Measurements from ENCODE around the gene PYGL. TPM values are rescaled to one million over a fixed set of nuclear protein-coding genes. Genes with fewer than 3 reads are reported as not detected.
A peak's percentile ranks its signal among the peaks of the same experiment; 100 is the strongest.
"Not testable (repeated sequence)": the region's sequence is repeated elsewhere in the genome, so short reads cannot be mapped to it uniquely, and the experiment has no call there.

The PYGL gene
- total and polyA plus RNA-seq, 3 experiments from 2014 or later: 0.44 to 0.81 TPM; not detected in 1

- H3K27ac Mint-ChIP-seq: peak overlapping the region in 1 of 8 donors; percentile 43
- H3K27me3 Mint-ChIP-seq: peaks cover 5 to 8% of the 10 kb centered on the region in 2 donors
- no peaks in the 10 kb centered on the region for H3K9me3 Mint-ChIP-seq
- no peaks in the 10 kb centered on the region for H3K36me3 Mint-ChIP-seq
- H3K27me3 ChIP-seq (ENCODE audit: insufficient read depth, low read length, poor library complexity, severe bottlenecking): no peaks in the 10 kb centered on the region
- no peak for DNase-seq
- H3K4me1 Mint-ChIP-seq: no peaks in the 10 kb centered on the region
- H3K4me3 ChIP-seq (ENCODE audit: low read length): no peak overlapping the region
- no peak overlapping the region for H3K27ac ChIP-seq (ENCODE audit: low read depth, low read length)
- H3K9me3 ChIP-seq (ENCODE audit: low read length): no peaks in the 10 kb centered on the region
- no peaks in the 10 kb centered on the region for H3K4me1 ChIP-seq (ENCODE audit: insufficient read depth, low read length)
- POLR2A ChIA-PET: no interaction called here
- CTCF ChIA-PET: no interaction called here
- H3K36me3 ChIP-seq (ENCODE audit: insufficient read depth, low read length): no peaks in the 10 kb centered on the region
- H3K4me3 Mint-ChIP-seq: no peak overlapping the region
Measured at GRCh38 chr14:50961605-50962221, 17.4 kb upstream of the PYGL start.

- no peaks in the 10 kb centered on the region for H3K9me3 ChIP-seq (ENCODE audit: low read length)
- no peaks in the 10 kb centered on the region for H3K36me3 ChIP-seq (ENCODE audit: insufficient read depth, low read length)
- no peaks in the 10 kb centered on the region for H3K4me1 Mint-ChIP-seq
- no peak overlapping the region for H3K27ac Mint-ChIP-seq
- ChIA-PET CTCF (no interaction called here), POLR2A (no interaction called here)
- H3K9me3 Mint-ChIP-seq: no peaks in the 10 kb centered on the region
- no peaks in the 10 kb centered on the region for H3K27me3 ChIP-seq (ENCODE audit: insufficient read depth, low read length, poor library complexity, severe bottlenecking)
- H3K4me1 ChIP-seq (ENCODE audit: insufficient read depth, low read length): no peaks in the 10 kb centered on the region
- DNase-seq: no peak
- no peak overlapping the region for H3K4me3 ChIP-seq (ENCODE audit: low read length)
- H3K27ac ChIP-seq (ENCODE audit: low read depth, low read length): no peak overlapping the region
- no peaks in the 10 kb centered on the region for H3K36me3 Mint-ChIP-seq
- H3K4me3 Mint-ChIP-seq: no peak overlapping the region
- peaks cover 4% of the 10 kb centered on the region in 2 donors for H3K27me3 Mint-ChIP-seq
Measured at GRCh38 chr14:50957296-50957695, 13.0 kb upstream of the PYGL start.

- H3K27me3 ChIP-seq (ENCODE audit: insufficient read depth, low read length, poor library complexity, severe bottlenecking); H3K4me3 ChIP-seq (ENCODE audit: low read length); H3K36me3 Mint-ChIP-seq; H3K9me3 ChIP-seq (ENCODE audit: low read length); H3K9me3 Mint-ChIP-seq; H3K36me3 ChIP-seq (ENCODE audit: insufficient read depth, low read length); H3K27ac ChIP-seq (ENCODE audit: low read depth, low read length); H3K4me1 Mint-ChIP-seq; CTCF ChIA-PET; H3K4me3 Mint-ChIP-seq; H3K27me3 Mint-ChIP-seq; DNase-seq; H3K27ac Mint-ChIP-seq; POLR2A ChIA-PET; H3K4me1 ChIP-seq (ENCODE audit: insufficient read depth, low read length): not testable (repeated sequence)
Measured at GRCh38 chr14:50956421-50956820, 12.1 kb upstream of the PYGL start.

GRCh38 chr14:50955373-50956043 is 11.2 kb upstream of the PYGL start:
- H3K27me3 Mint-ChIP-seq: peaks cover 4% of the 10 kb centered on the region in 2 donors
- H3K27ac ChIP-seq (ENCODE audit: low read depth, low read length): peak overlapping the region; percentile 20
- no peaks in the 10 kb centered on the region for H3K36me3 ChIP-seq (ENCODE audit: insufficient read depth, low read length)
- no peak overlapping the region for H3K27ac Mint-ChIP-seq
- H3K4me1 ChIP-seq (ENCODE audit: insufficient read depth, low read length): no peaks in the 10 kb centered on the region
- no peaks in the 10 kb centered on the region for H3K36me3 Mint-ChIP-seq
- no peaks in the 10 kb centered on the region for H3K4me1 Mint-ChIP-seq
- no peak overlapping the region for H3K4me3 ChIP-seq (ENCODE audit: low read length)
- no peaks in the 10 kb centered on the region for H3K9me3 ChIP-seq (ENCODE audit: low read length)
- H3K9me3 Mint-ChIP-seq: no peaks in the 10 kb centered on the region
- no peaks in the 10 kb centered on the region for H3K27me3 ChIP-seq (ENCODE audit: insufficient read depth, low read length, poor library complexity, severe bottlenecking)
- ChIA-PET POLR2A (no interaction called here), CTCF (no interaction called here)
- no peak for DNase-seq
- H3K4me3 Mint-ChIP-seq: no peak overlapping the region

- H3K27me3 ChIP-seq (ENCODE audit: insufficient read depth, low read length, poor library complexity, severe bottlenecking): no peaks in the 10 kb centered on the region
- Mint-ChIP-seq H3K4me3 (no peak overlapping the region), H3K36me3 (no peaks in the 10 kb centered on the region), H3K4me1 (no peaks in the 10 kb centered on the region), H3K9me3 (no peaks in the 10 kb centered on the region), H3K27me3 (peaks cover 4% of the 10 kb centered on the region in 2 donors), H3K27ac (no peak overlapping the region)
- H3K36me3 ChIP-seq (ENCODE audit: insufficient read depth, low read length): no peaks in the 10 kb centered on the region
- H3K27ac ChIP-seq (ENCODE audit: low read depth, low read length): peak overlapping the region; percentile 20
- CTCF ChIA-PET: no interaction called here
- no peaks in the 10 kb centered on the region for H3K4me1 ChIP-seq (ENCODE audit: insufficient read depth, low read length)
- no peaks in the 10 kb centered on the region for H3K9me3 ChIP-seq (ENCODE audit: low read length)
- DNase-seq: peak in 1 of 5 donors; percentile 11
- POLR2A ChIA-PET: no interaction called here
- H3K4me3 ChIP-seq (ENCODE audit: low read length): no peak overlapping the region
Measured at GRCh38 chr14:50954811-50955372, 10.6 kb upstream of the PYGL start.

GRCh38 chr14:50953502-50953901 is 9.2 kb upstream of the PYGL start:
- H3K9me3 ChIP-seq (ENCODE audit: low read length): no peaks in the 10 kb centered on the region
- Mint-ChIP-seq H3K36me3 (no peaks in the 10 kb centered on the region), H3K4me1 (no peaks in the 10 kb centered on the region), H3K27me3 (peaks cover 4% of the 10 kb centered on the region in 2 donors), H3K9me3 (no peaks in the 10 kb centered on the region), H3K27ac (no peak overlapping the region), H3K4me3 (no peak overlapping the region)
- ChIA-PET POLR2A (no interaction called here), CTCF (no interaction called here)
- DNase-seq: no peak
- no peak overlapping the region for H3K27ac ChIP-seq (ENCODE audit: low read depth, low read length)
- no peaks in the 10 kb centered on the region for H3K36me3 ChIP-seq (ENCODE audit: insufficient read depth, low read length)
- no peaks in the 10 kb centered on the region for H3K27me3 ChIP-seq (ENCODE audit: insufficient read depth, low read length, poor library complexity, severe bottlenecking)
- H3K4me1 ChIP-seq (ENCODE audit: insufficient read depth, low read length): no peaks in the 10 kb centered on the region
- H3K4me3 ChIP-seq (ENCODE audit: low read length): no peak overlapping the region

- Mint-ChIP-seq H3K4me1 (no peaks in the 10 kb centered on the region), H3K27ac (peak overlapping the region in 1 of 8 donors; percentile 57), H3K27me3 (peaks cover 0 to 3% of the 10 kb centered on the region in 2 donors), H3K36me3 (peaks cover 0 to 6% (median 0%) of the 10 kb centered on the region in 3 donors), H3K4me3 (no peak overlapping the region), H3K9me3 (no peaks in the 10 kb centered on the region)
- H3K9me3 ChIP-seq (ENCODE audit: low read length): no peaks in the 10 kb centered on the region
- no peaks in the 10 kb centered on the region for H3K27me3 ChIP-seq (ENCODE audit: insufficient read depth, low read length, poor library complexity, severe bottlenecking)
- no peak overlapping the region for H3K27ac ChIP-seq (ENCODE audit: low read depth, low read length)
- ChIA-PET CTCF (no interaction called here), POLR2A (no interaction called here)
- no peaks in the 10 kb centered on the region for H3K4me1 ChIP-seq (ENCODE audit: insufficient read depth, low read length)
- H3K4me3 ChIP-seq (ENCODE audit: low read length): no peak overlapping the region
- H3K36me3 ChIP-seq (ENCODE audit: insufficient read depth, low read length): no peaks in the 10 kb centered on the region
- no peak for DNase-seq
Measured at GRCh38 chr14:50951032-50951431, 6.7 kb upstream of the PYGL start.

- CTCF ChIA-PET: no interaction called here
- no peak overlapping the region for H3K27ac Mint-ChIP-seq
- H3K4me1 ChIP-seq (ENCODE audit: insufficient read depth, low read length): peaks cover 6% of the 10 kb centered on the region
- peaks cover 0 to under 1% (median 0%) of the 10 kb centered on the region in 5 donors for H3K9me3 Mint-ChIP-seq
- H3K4me3 ChIP-seq (ENCODE audit: low read length): no peak overlapping the region
- POLR2A ChIA-PET: no interaction called here
- DNase-seq: no peak
- peaks cover 11 to 17% (median 11%) of the 10 kb centered on the region in 3 donors for H3K4me1 Mint-ChIP-seq
- H3K36me3 Mint-ChIP-seq: peaks cover 0 to 6% (median 0%) of the 10 kb centered on the region in 3 donors
- H3K4me3 Mint-ChIP-seq: no peak overlapping the region
- peaks cover 12 to 13% of the 10 kb centered on the region in 2 donors for H3K27me3 Mint-ChIP-seq
- H3K27me3 ChIP-seq (ENCODE audit: insufficient read depth, low read length, poor library complexity, severe bottlenecking): peaks cover 13% of the 10 kb centered on the region
- no peaks in the 10 kb centered on the region for H3K9me3 ChIP-seq (ENCODE audit: low read length)
- H3K27ac ChIP-seq (ENCODE audit: low read depth, low read length): no peak overlapping the region
- H3K36me3 ChIP-seq (ENCODE audit: insufficient read depth, low read length): no peaks in the 10 kb centered on the region
Measured at GRCh38 chr14:50948205-50948604, 3.9 kb upstream of the PYGL start.

Measured in CD8-positive, alpha-beta memory T cell (primary cell).